ENCODE data around the gene SPTBN5.

The SPTBN5 gene

GRCh38 chr15:41893422-41894250 lies at the start of gene SPTBN5:
SPTBN5 (minus strand) TSS chr15:41894053; CDS start chr15:41893497, 556 bp downstream.
- no peak for DNase-seq (ENCODE audit: low read depth in 2 of 2)

GRCh38 chr15:41942886-41943285 lies 49.0 kb upstream of the SPTBN5 start:
- no peak for DNase-seq (ENCODE audit: low read depth in 2 of 2)

- no peak for DNase-seq (ENCODE audit: low read depth in 2 of 2)
Measured at GRCh38 chr15:41941644-41942415, 48.0 kb upstream of the SPTBN5 start.

GRCh38 chr15:41940441-41940857 lies 46.6 kb upstream of the SPTBN5 start:
- DNase-seq (ENCODE audit: low read depth in 2 of 2) = peak; percentile 6 to 58

GRCh38 chr15:41939986-41940385 lies 46.1 kb upstream of the SPTBN5 start:
- no peak for DNase-seq (ENCODE audit: low read depth in 2 of 2)

- no peak for DNase-seq (ENCODE audit: low read depth in 2 of 2)
Measured at GRCh38 chr15:41937568-41937923, 43.7 kb upstream of the SPTBN5 start.

- DNase-seq (ENCODE audit: low read depth in 2 of 2) = peak; percentile 69 to 71
Measured at GRCh38 chr15:41936649-41937567, 43.1 kb upstream of the SPTBN5 start.

GRCh38 chr15:41936155-41936554 lies 42.3 kb upstream of the SPTBN5 start:
- DNase-seq (ENCODE audit: low read depth in 2 of 2) = no peak

- no peak for DNase-seq (ENCODE audit: low read depth in 2 of 2)
Measured at GRCh38 chr15:41935566-41936020, 41.7 kb upstream of the SPTBN5 start.

- DNase-seq (ENCODE audit: low read depth in 2 of 2) = peak; percentile 59 to 70
Measured at GRCh38 chr15:41934843-41935242, 41.0 kb upstream of the SPTBN5 start.

- no peak for DNase-seq (ENCODE audit: low read depth in 2 of 2)
Measured at GRCh38 chr15:41933771-41934170, 39.9 kb upstream of the SPTBN5 start.

GRCh38 chr15:41933326-41933725 lies 39.5 kb upstream of the SPTBN5 start:
- DNase-seq (ENCODE audit: low read depth in 2 of 2) = no peak

- no peak for DNase-seq (ENCODE audit: low read depth in 2 of 2)
Measured at GRCh38 chr15:41932511-41933289, 38.8 kb upstream of the SPTBN5 start.

GRCh38 chr15:41932101-41932500 lies 38.2 kb upstream of the SPTBN5 start:
- DNase-seq (ENCODE audit: low read depth in 2 of 2) = no peak

- no peak for DNase-seq (ENCODE audit: low read depth in 2 of 2)
Measured at GRCh38 chr15:41930867-41931222, 37.0 kb upstream of the SPTBN5 start.

GRCh38 chr15:41930221-41930866 lies 36.5 kb upstream of the SPTBN5 start:
- DNase-seq (ENCODE audit: low read depth in 2 of 2) = no peak

GRCh38 chr15:41928637-41929620 lies 35.1 kb upstream of the SPTBN5 start:
- no peak for DNase-seq (ENCODE audit: low read depth in 2 of 2)

- no peak for DNase-seq (ENCODE audit: low read depth in 2 of 2)
Measured at GRCh38 chr15:41928100-41928499, 34.2 kb upstream of the SPTBN5 start.

GRCh38 chr15:41927536-41927935 lies 33.7 kb upstream of the SPTBN5 start:
- DNase-seq (ENCODE audit: low read depth in 2 of 2) = no peak
